H1 (cell line): ENCODE results near the gene AGR2. TPM values are rescaled to one million over a fixed set of nuclear protein-coding genes. Genes with fewer than 3 reads are reported as not detected.

ENCODE experiments used
- EGR1 ChIP-seq: IDR thresholded peaks from 2 replicates; pipeline ENCODE4 v1.6.1; 2011; ENCODE audit warnings: low read depth, low read length, borderline replicate concordance
- TEAD4 ChIP-seq: IDR thresholded peaks from 2 replicates; pipeline ENCODE4 v1.6.1; 2012; ENCODE audit warnings: low read depth, low read length, inconsistent platforms, mixed read lengths
- polyA plus RNA-seq, 7 experiments: library from polyadenylated mRNA; depleted of rRNA in 3 of 7; stranded (reverse) in 5 of 7; unstranded in 2 of 7; fragments of >200 nt in 5 of 7; fragments of 200-250 nt in 2 of 7; gene quantifications; 1 replicate in 5 of 7; 2 replicates in 1 of 7; 4 replicates in 1 of 7; pipeline versions ENCODE4 v1.2.1 to v1.2.3, GENCODE V29; 2011 to 2013; ENCODE audit warnings: missing spikeins in 2 of 7, mixed read lengths in 2 of 7
- total RNA-seq: library from RNA; stranded (reverse); fragmentation: NEBNext Ultra II Directional; extraction: Animal tissue kit (Norgen Biotek cat#: 25700); gene quantifications from 2 replicates; pipeline ENCODE4 v1.2.1, GENCODE V29; 2021
- TF ChIP-seq, protein P1 (sequence below), 3 experiments: IDR thresholded peaks; 1 replicate in 2 of 3; 2 replicates in 1 of 3; pipeline versions ENCODE4 v1.5.1 to v1.6.1; 2011; ENCODE audit warnings: low read length in 3 of 3, mild to moderate bottlenecking in 3 of 3, inconsistent platforms in 2 of 3, low read depth in 1 of 3, moderate library complexity in 1 of 3; ENCODE audit not compliant: insufficient read depth in 1 of 3; ENCODE audit errors: control extremely low read depth in 1 of 3

AGR2 gene
- total and polyA plus RNA-seq, 2 of the 8 experiments (the other 6 are each of a cell fraction or from before 2014, with no cell fraction given) = not detected

DNA sequence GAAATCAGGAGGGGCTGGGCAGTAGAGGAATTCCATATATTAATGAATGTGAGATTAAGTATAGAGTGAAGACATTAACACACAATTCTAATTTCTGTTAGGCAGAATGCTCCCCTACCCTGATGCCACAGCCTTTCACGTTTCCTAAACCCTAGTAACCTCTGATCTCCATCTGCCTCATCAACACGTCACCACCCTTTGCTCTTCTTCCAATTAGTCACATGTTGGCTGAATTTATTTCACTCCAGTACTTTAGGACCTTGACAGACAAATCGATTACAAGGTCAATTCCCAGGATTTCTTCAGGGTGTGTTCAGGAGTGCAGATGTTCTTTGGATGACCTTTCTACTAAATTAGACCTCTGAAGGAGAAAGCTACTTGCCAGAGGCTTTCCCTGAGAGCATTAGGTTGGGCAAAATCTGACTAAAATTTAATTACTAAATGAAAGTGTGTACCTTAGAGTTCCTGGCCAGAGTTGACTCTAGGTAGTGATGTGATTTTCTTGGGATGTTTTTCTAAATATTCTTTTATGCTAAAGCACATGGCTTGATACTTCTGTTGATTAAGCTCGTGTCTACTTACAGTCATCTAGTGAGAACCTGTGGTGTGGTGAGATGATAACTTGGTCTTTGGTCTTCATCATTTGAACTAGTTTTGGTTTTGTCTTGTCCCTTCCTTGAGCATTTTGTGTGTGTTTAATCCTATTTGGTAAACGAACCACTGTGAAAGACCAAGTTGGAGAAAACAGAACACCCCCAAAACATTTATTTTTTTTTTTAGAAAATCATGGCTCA lies 12.7 kb downstream of the AGR2 start (continued):
- TF ChIP-seq, protein P1, sequence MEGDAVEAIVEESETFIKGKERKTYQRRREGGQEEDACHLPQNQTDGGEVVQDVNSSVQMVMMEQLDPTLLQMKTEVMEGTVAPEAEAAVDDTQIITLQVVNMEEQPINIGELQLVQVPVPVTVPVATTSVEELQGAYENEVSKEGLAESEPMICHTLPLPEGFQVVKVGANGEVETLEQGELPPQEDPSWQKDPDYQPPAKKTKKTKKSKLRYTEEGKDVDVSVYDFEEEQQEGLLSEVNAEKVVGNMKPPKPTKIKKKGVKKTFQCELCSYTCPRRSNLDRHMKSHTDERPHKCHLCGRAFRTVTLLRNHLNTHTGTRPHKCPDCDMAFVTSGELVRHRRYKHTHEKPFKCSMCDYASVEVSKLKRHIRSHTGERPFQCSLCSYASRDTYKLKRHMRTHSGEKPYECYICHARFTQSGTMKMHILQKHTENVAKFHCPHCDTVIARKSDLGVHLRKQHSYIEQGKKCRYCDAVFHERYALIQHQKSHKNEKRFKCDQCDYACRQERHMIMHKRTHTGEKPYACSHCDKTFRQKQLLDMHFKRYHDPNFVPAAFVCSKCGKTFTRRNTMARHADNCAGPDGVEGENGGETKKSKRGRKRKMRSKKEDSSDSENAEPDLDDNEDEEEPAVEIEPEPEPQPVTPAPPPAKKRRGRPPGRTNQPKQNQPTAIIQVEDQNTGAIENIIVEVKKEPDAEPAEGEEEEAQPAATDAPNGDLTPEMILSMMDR (IDR thresholded peaks at IDR 0.05; ENCODE audit: control extremely low read depth in 1 of 3, insufficient read depth in 1 of 3, low read depth in 1 of 3, low read length in 3 of 3) = no peak
- no peak for TF ChIP-seq TEAD4
- no peak for TF ChIP-seq EGR1
- TF ChIP-seq, all 59 proteins: peak for 0
